Measurements from ENCODE around the gene SMARCC1. TPM values are rescaled to one million over a fixed set of nuclear protein-coding genes. Genes with fewer than 3 reads are reported as not detected.
"Not testable (repeated sequence)": the region's sequence is repeated elsewhere in the genome, so short reads cannot be mapped to it uniquely, and the experiment has no call there.

The SMARCC1 gene
- total RNA-seq = 77.0 TPM

GRCh38 chr3:47781685-47782445 lies at the start of gene SMARCC1:
SMARCC1 (minus strand) TSS chr3:47781893; CDS start chr3:47781797, 96 bp downstream.
- intact Hi-C loops (cut with DNase I) = no loop called here
- ATAC-seq (peak; percentile 100), DNase-seq (ENCODE audit: low spot score) (peak; percentile 99)

DNA sequence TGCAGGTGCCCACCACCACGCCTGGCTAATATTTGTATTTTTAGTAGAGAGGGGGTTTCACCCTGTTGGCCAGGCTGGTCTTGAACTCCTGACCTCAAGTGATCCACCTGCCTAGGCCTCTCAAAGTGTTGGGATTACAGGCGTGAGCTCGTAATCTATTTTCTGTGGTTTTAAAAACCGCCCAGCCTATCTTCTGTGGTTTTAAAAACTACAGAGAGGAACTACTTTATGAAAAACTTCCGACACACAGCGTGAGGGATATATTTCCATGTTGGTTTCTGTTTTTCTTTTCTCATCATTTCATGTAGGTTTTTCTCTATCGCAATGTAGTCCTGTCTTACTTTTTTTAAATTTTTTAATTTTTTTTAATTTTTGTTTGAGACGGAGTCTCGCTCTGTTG lies 47.8 kb upstream of the SMARCC1 start:
- ATAC-seq; DNase-seq (ENCODE audit: low spot score): not testable (repeated sequence)
- intact Hi-C loops (cut with DNase I) = loop anchor here (10.0 kb wide), 1 partner anchor 155 kb away; no protein-coding TSS in a partner anchor

GRCh38 chr3:47825590-47825989 lies 43.9 kb upstream of the SMARCC1 start:
- intact Hi-C loops (cut with DNase I) = loop anchor here (10.0 kb wide), 1 partner anchor 159 kb away; no protein-coding TSS in a partner anchor
- no peak for ATAC-seq

DNA sequence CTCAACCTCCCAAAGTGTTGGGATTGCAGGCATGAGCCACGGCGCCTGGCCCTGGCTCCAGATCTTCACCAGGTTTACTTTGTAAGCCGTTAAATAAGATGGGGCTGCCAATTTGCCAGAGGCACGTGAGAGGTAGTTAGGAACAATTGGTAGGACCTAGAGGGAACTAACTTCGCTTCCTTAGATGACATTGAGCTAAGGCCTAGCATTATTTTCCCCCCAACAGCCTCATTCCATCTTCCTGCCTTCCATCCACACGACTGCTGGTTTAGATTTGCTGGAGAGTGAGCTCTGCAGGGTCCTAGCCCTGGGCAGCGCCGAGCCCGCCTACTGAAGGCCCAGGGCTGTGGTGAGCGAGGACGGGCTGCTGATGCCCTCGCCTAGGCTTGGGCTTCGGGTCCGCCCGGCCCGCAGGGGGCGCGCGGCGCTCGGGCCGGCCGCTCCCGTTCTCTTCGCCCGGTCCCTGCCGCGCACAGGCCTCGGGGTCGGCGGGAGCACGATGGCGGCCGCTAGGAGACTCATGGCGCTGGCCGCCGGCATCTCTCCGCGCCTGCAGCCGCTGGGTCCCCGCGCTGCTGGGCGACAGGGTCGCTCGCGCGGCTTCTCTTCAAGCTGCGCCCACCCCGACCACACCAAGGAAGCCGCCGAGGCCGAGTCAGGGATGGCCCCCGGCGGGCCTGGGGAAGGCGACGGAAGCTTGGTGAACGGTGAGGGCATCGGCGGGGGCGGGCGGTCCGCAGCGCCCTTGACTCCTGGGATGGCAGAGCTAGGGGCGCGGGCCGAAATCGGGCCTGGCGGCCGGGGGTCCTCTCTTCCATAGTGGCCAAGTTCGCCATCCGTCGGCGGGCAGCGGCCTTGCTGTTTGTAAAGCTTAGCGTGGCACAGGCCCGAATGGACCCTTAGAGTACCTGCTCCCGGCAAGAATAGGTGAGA lies 43.1 kb upstream of the SMARCC1 start:
- intact Hi-C loops (cut with DNase I) = loop anchor here (10.0 kb wide), 1 partner anchor 160 kb away; no protein-coding TSS in a partner anchor
- peak; percentile 83 for DNase-seq (ENCODE audit: low spot score)
- peak; percentile 97 for ATAC-seq

More at GRCh38 chr3:47825590-47825989, 43.9 kb upstream of the SMARCC1 start:
- DNase-seq (ENCODE audit: low spot score) = no peak

DNA sequence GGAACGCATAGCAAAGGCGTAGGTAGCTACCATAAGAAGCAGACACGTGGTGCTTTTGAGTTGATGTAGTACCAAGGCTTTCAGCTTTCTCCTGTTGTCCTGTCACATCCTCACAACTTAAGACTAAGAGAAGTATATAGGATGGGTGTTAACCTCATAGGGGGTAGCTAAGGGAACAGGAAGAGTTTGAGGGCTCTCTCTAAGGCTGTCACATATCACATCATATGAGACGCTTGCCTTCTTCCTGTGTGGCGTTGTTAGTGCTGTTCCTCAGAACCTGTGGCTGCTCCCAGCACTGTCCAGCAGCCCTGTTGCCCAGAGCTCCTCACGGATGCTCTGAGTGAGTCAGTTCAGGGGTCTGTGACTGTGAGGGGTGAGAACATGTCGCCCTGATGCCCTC lies 35.9 kb upstream of the SMARCC1 start:
- ATAC-seq (no peak), DNase-seq (ENCODE audit: low spot score) (no peak)
- intact Hi-C loops (cut with DNase I) = no loop called here

DNA sequence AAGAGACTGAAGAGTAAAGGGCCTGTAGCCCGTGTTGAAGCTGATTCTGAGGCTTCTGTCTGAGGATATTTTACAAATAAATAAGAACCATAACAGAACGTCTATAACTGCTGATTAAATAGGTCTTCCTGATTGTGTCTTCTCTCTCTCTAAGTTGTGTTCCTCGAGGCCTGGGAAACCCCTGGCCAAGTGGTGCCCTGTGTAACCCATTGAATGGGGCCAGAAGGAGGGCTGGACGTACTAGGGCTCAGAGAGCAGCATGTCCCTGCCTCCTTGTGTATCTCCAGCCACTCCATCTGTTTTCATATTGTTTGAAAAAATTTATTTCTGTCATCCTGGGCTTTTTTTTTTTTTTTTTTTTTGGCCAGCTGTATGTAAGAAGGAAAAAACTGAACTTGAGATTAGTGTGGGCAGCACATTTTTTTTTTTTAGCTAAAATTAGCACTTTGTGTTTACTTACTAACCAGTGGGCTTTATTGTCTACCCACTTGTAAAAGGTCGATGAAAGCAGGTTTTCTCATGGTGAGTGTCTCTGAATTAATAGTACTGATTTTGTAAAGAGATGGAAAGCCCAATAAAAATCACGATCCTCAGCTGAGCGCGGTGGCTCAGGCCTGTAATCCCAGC lies 32.0 kb upstream of the SMARCC1 start:
- ATAC-seq (no peak), DNase-seq (ENCODE audit: low spot score) (no peak)
- intact Hi-C loops (cut with DNase I) = no loop called here

- DNase-seq (ENCODE audit: low spot score) (no peak), ATAC-seq (no peak)
- intact Hi-C loops (cut with DNase I) = no loop called here
These were observed 22.9 kb upstream of the SMARCC1 start for GRCh38 chr3:47804577-47804976.

DNA sequence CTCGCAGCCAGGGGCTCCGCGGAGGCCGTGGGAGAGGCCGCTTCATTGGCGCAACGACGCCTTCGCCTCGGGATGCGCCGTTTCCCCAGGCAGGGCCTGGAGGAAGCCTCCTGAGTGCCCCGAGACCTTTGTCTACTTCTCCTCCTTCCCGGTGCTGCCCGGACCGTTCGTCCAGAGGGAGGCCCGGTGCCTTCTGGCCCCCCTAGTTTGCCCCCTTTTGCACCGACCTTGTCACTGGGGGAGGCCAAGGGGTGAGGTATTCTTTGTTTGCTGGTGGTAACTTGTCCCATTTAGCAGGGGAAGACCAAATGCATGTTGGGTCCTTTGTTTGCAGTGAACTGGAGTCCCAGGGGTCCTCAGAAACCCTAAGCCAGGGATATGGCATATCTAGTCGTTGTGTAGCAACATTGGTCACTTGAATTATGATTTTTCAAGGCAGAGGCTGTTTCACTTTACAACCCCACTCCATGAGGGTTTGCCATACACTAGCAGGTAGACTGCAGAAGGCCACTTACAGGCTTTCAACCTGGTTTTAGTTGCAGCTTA lies 21.9 kb upstream of the SMARCC1 start:
- intact Hi-C loops (cut with DNase I) = no loop called here
- DNase-seq (ENCODE audit: low spot score) (no peak), ATAC-seq (no peak)

DNA sequence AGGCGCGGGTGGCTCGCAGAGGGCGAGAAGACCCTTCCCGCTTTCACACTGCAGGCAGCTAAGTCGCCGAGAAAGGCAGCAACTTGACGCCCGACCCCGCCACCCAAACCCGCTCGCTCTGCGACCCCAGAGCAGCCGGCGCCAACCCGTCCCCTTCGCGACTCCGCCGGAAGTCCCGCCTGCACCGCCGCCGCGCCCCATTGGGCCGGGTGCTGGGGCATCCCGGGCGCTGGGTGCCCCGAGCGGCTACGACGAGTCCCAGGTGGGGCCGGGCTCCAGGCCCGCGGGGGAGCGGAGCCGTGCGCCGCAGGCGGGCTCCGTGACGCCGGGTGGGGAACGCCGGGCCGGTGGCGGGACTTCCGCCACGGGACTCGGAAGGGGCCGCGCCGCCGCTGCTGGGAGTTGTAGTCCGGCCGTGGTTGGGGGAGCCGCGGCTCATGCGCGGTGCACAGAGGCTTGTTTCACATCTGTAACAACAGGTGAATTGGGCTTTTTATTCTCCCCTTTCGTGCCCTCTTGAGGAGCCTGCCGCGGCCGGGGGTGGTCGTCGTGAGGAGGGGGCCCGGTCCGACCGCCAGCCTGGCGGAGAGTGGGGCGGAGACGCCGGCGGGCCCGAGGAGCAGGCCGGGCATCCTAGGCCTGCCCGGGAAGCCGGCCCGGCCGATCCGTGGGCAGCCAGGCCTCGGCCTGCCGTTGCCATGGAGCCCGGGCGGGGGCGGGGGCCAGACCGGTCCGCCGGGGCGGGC lies 21.2 kb upstream of the SMARCC1 start, which contains the start of gene DHX30:
TSS of gene DHX30 (plus strand) at position 405 of the 746 bp plus-strand sequence. CDS start 7,546 bp downstream, outside the sequence.
- intact Hi-C loops (cut with DNase I) = no loop called here
- ATAC-seq (peak; percentile 94), DNase-seq (ENCODE audit: low spot score) (peak; percentile 92)

- intact Hi-C loops (cut with DNase I) = no loop called here
- ATAC-seq (no peak), DNase-seq (ENCODE audit: low spot score) (no peak)
These were observed 18.0 kb upstream of the SMARCC1 start for GRCh38 chr3:47799733-47800132.

DNA sequence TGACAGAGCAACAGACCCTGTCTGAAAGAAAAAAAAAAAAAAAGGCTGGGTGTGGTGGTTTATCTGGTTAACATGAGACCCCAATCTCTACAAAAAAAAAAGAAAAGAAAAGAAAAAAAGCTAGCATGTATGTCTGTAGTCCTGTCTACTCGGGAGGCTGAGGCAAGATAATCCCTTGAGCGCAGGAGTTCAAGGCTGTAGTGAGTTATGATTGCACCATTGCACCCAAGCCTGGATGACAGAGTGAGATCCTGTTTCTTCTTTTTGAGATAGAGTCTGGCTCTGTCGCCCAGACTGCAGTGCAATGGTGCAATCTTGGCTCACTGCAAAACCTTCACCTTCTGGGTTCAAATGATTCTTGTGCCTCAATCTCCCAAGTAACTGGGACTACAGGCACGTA lies 12.9 kb upstream of the SMARCC1 start:
- ATAC-seq = no peak
- no peak for DNase-seq (ENCODE audit: low spot score)
- intact Hi-C loops (cut with DNase I) = loop anchor here (5.0 kb wide), 1 partner anchor 272 kb away; no protein-coding TSS in a partner anchor

DNA sequence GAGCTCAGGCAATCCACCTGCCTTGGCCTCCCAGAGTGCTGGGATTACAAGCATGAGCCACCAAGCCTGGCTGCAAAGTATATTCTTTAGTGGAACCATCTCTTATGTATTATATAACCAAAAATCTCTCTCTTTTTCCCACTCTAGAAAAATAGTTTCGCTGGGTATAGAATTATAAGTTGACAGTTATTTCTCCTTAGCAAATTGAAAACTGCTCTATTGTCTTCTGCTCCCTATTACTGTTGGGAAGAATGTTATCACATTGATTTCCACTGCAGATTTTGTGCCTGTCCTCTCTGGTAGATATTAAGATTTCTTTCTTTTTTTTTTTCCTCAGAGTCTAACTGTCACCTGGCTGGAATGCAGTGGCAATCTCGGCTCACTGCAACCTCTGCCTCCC lies 11.0 kb upstream of the SMARCC1 start:
- intact Hi-C loops (cut with DNase I) = loop anchor here (5.0 kb wide), 1 partner anchor 270 kb away; no protein-coding TSS in a partner anchor
- ATAC-seq = no peak

DNA sequence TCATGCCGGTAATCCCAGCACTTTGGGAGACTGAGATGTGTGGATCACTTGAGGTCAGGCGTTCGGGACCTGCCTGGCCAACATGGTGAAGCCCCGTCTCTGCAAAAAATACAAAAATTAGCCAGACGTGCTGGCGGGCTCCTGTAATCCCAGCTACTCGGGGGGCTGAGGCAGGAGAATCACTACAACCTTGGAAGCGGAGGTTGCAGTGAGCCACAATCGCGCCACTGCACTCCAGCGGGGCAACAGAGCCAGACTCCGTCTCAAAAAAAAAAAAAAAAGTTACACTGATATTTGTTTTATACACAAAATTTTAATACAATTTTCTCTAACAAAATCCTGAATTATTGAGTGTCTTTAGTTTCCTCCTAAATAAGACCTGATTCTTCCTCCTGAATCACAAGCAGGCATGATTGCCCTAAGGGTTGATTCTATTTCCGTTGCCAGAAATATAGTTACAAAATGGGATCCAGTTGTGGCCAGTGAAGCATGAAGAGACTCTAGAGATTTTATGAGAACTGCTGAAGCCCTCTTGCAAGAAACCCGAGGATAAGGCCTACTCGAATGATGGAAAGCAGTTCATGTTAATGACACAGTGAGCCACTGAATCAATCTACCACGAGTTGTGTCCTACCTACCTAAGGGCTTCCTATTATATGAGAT lies 9.6 kb upstream of the SMARCC1 start:
- ATAC-seq (no peak), DNase-seq (ENCODE audit: low spot score) (no peak)
- intact Hi-C loops (cut with DNase I) = loop anchor here (5.0 kb wide), 1 partner anchor 269 kb away; no protein-coding TSS in a partner anchor

More for the DNA sequence above, 11.0 kb upstream of the SMARCC1 start:
- no peak for DNase-seq (ENCODE audit: low spot score)

GRCh38 chr3:47783673-47784072 lies 2.0 kb upstream of the SMARCC1 start:
- DNase-seq (ENCODE audit: low spot score) (no peak), ATAC-seq (no peak)
- intact Hi-C loops (cut with DNase I) = no loop called here

- intact Hi-C loops (cut with DNase I) = no loop called here
- ATAC-seq (no peak), DNase-seq (ENCODE audit: low spot score) (no peak)
These were observed 984 bp upstream of the SMARCC1 start for GRCh38 chr3:47782446-47783308.

Data from sciatic nerve (tissue), 2 donors.